Endothelial cell of umbilical vein (primary cell): ENCODE results near the gene NONO. TPM values are rescaled to one million over a fixed set of nuclear protein-coding genes. Genes with fewer than 3 reads are reported as not detected.
"Not testable (repeated sequence)": the region's sequence is repeated elsewhere in the genome, so short reads cannot be mapped to it uniquely, and the experiment has no call there.

Source experiments
- BruUV-seq: library from RNA; stranded (reverse); fragments of 400-500 nt; replicated peaks from 2 replicates; lab custom pipeline; 2021; lab: Mats Ljungman, UMichigan
- CTCF ChIA-PET: fragments of 300-600, 350-600 bp; sonication (Branson Sonifier 250); formaldehyde crosslinking; loops from one replicate; lab custom pipeline; 2021; ENCODE audit warnings: antibody characterized with exemption, inconsistent platforms; lab: Charles Lee
- POLR2A ChIA-PET: fragments of 300-600, 350-600 bp; sonication (Branson Sonifier 250); formaldehyde crosslinking; loops from one replicate; lab custom pipeline; 2021; ENCODE audit warnings: antibody characterized with exemption, inconsistent platforms; lab: Charles Lee
- DNase-seq: peaks from one replicate; pipeline ENCODE4 v3.0.0-alpha.2; 2011; ENCODE audit warnings: low read depth, low spot score
- FAIRE-seq: peaks from 2 replicates; lab custom pipeline; 2011; peaks lifted over from hg19 to GRCh38; lab: Jason Lieb, UNC
- H2AFZ ChIP-seq: 2 replicates; pipeline ENCODE4 v1.6.0; 2012; ENCODE audit warnings: low read depth, low read length, control low read depth, inconsistent platforms
- H3K27ac ChIP-seq: 2 replicates; pipeline ENCODE4 v1.5.1; 2011; ENCODE audit warnings: low read depth, mild to moderate bottlenecking, control low read depth, low read length, moderate library complexity; ENCODE audit not compliant: insufficient read depth
- H3K27me3 ChIP-seq, 2 experiments: 2 replicates each; pipeline versions ENCODE4 v1.6.0 to v1.6.1; 2011; ENCODE audit warnings: low read length in 2 of 2, mixed read lengths in 1 of 2; ENCODE audit not compliant: control insufficient read depth in 2 of 2, insufficient read depth in 2 of 2
- H3K36me3 ChIP-seq, 2 experiments: 2 replicates in 1 of 2; 3 replicates in 1 of 2; pipeline ENCODE4 v1.5.1; 2011; ENCODE audit warnings: low read length in 2 of 2, mild to moderate bottlenecking in 1 of 2, moderate library complexity in 1 of 2; ENCODE audit not compliant: control insufficient read depth in 2 of 2, insufficient read depth in 2 of 2; ENCODE audit errors: extremely low read depth in 1 of 2
- H3K4me1 ChIP-seq: 3 replicates; pipeline ENCODE4 v1.5.1; 2011; ENCODE audit warnings: mild to moderate bottlenecking, low read length; ENCODE audit not compliant: control insufficient read depth, insufficient read depth; ENCODE audit errors: extremely low read depth
- H3K4me2 ChIP-seq: 2 replicates; pipeline ENCODE4 v1.6.1; 2011; ENCODE audit warnings: low read length, control low read depth, mixed read lengths; ENCODE audit not compliant: insufficient read depth
- H3K4me3 ChIP-seq, 3 experiments: fragments of 200-600 bp in 1 of 3; sonication (generic), shearing (Covaris generic) in 1 of 3; replicated peaks in 1 of 3; 2 replicates each; pipeline ENCODE4 v1.5.1; 2011 to 2016; ENCODE audit warnings: control low read depth in 3 of 3, low read length in 3 of 3, mild to moderate bottlenecking in 2 of 3, inconsistent platforms in 1 of 3, low read depth in 1 of 3, moderate library complexity in 1 of 3; ENCODE audit not compliant: insufficient read depth in 1 of 3
- H3K79me2 ChIP-seq: 2 replicates; pipeline ENCODE4 v1.6.0; 2012; ENCODE audit warnings: low read length, inconsistent platforms; ENCODE audit not compliant: control insufficient read depth, insufficient read depth
- H3K9ac ChIP-seq: replicated peaks from 2 replicates; pipeline ENCODE3; 2011; ENCODE audit warnings: low read length, control low read depth; ENCODE audit not compliant: insufficient read depth; ENCODE audit errors: extremely low read depth
- H3K9me1 ChIP-seq: replicated peaks from 3 replicates; pipeline ENCODE4 v1.6.0; 2011; ENCODE audit warnings: mild to moderate bottlenecking, low read length; ENCODE audit not compliant: control insufficient read depth, insufficient read depth; ENCODE audit errors: extremely low read depth
- H3K9me3 ChIP-seq: replicated peaks from 2 replicates; pipeline ENCODE4 v1.5.1; 2012; ENCODE audit warnings: low read length, inconsistent platforms; ENCODE audit not compliant: control insufficient read depth, insufficient read depth
- H4K20me1 ChIP-seq: replicated peaks from 2 replicates; pipeline ENCODE3; 2011; ENCODE audit warnings: mild to moderate bottlenecking, low read length; ENCODE audit not compliant: control insufficient read depth, insufficient read depth; ENCODE audit errors: extremely low read depth
- CTCF ChIP-seq, 2 donors: IDR thresholded peaks; 1 replicate in 1 of 2; 2 replicates in 1 of 2; pipeline ENCODE4 v1.5.1; 2011; ENCODE audit warnings: low read length in 2 of 2, mild to moderate bottlenecking in 2 of 2, moderate library complexity in 2 of 2, control low read depth in 1 of 2, inconsistent platforms in 1 of 2, low read depth in 1 of 2; ENCODE audit not compliant: insufficient read depth in 1 of 2; ENCODE audit errors: extremely low read depth in 1 of 2
- EZH2 ChIP-seq: IDR thresholded peaks from 2 replicates; pipeline ENCODE4 v1.6.1; 2012; ENCODE audit warnings: borderline replicate concordance, low read depth, mild to moderate bottlenecking, moderate library complexity, low read length, inconsistent platforms; ENCODE audit not compliant: severe bottlenecking
- FOS ChIP-seq: IDR thresholded peaks from 2 replicates; pipeline ENCODE4 v1.6.1; 2011; ENCODE audit warnings: mild to moderate bottlenecking, low read length, moderate library complexity, borderline replicate concordance; ENCODE audit not compliant: insufficient read depth
- GATA2 ChIP-seq: IDR thresholded peaks from 2 replicates; pipeline ENCODE4 v1.7.0; 2011; ENCODE audit warnings: low read depth, mild to moderate bottlenecking, moderate library complexity, mixed read lengths, low read length; ENCODE audit not compliant: insufficient read length, insufficient read depth
- JUN ChIP-seq: IDR thresholded peaks from 2 replicates; pipeline ENCODE4 v1.6.1; 2011; ENCODE audit warnings: borderline replicate concordance, low read depth; ENCODE audit not compliant: insufficient read length, insufficient read depth
- MAX ChIP-seq: IDR thresholded peaks from 2 replicates; pipeline ENCODE4 v1.6.1; 2011; ENCODE audit not compliant: insufficient read depth, insufficient read length
- MYC ChIP-seq: IDR thresholded peaks from one replicate; pipeline ENCODE4 v1.6.1; 2011; ENCODE audit warnings: mild to moderate bottlenecking, low read depth, low read length
- POLR2A ChIP-seq: IDR thresholded peaks from 2 replicates; pipeline ENCODE4 v1.6.1; 2012; ENCODE audit warnings: low read depth, mild to moderate bottlenecking, control low read depth, low read length
- POLR2AphosphoS5 ChIP-seq: IDR thresholded peaks from 2 replicates; pipeline ENCODE4 v1.6.1; 2012; ENCODE audit warnings: low read depth, mild to moderate bottlenecking, control low read depth, low read length, moderate library complexity; ENCODE audit not compliant: insufficient read depth
- dilution Hi-C: fragments of 300-500 bp; cut with MboI; formaldehyde crosslinking; loops from one replicate; pipeline ENCODE4 v1.15.0; 2019; ENCODE audit warnings: low sequenced_read_pairs; ENCODE audit not compliant: extremely low pct_ligation_motif_present
- intact Hi-C: fragments of 100-400 bp; cut with micrococcal nuclease; formaldehyde crosslinking; loops from one replicate; pipeline ENCODE4 v1.10.0; 2022
- polyA plus RNA-seq, 4 experiments: library from polyadenylated mRNA; depleted of rRNA in 3 of 4; stranded (reverse) in 3 of 4; unstranded in 1 of 4; fragments of >200 nt; gene quantifications; 2 replicates each; pipeline versions ENCODE4 v1.2.1 to v1.2.3, GENCODE V29; 2011 to 2012; ENCODE audit warnings: missing spikeins in 1 of 4
- total RNA-seq: library from RNA; stranded (reverse); gene quantifications from 2 replicates; pipeline ENCODE4 v1.2.3, GENCODE V29; 2021

Gene NONO
- total and polyA plus RNA-seq, 2 donors (not counting 3 experiments of a cell fraction or from before 2014, with no cell fraction given), result 249 to 466 TPM

GRCh38 chrX:71321731-71322130 is 38.3 kb downstream of the NONO start:
- Histone ChIP-seq H3K9me3 (no peaks in the 10 kb centered on the region), H3K9me1 (no peaks in the 10 kb centered on the region), H3K79me2 (no peaks in the 10 kb centered on the region), H2AFZ (no peak overlapping the region), H3K9ac (no peak overlapping the region), H3K27me3 (no peaks in the 10 kb centered on the region), H3K27ac (no peak overlapping the region), H3K4me3 (no peak overlapping the region), H4K20me1 (no peaks in the 10 kb centered on the region), H3K36me3 (no peaks in the 10 kb centered on the region), H3K4me1 (no peaks in the 10 kb centered on the region), H3K4me2 (no peak overlapping the region)
- no TSS peak for BruUV-seq
- no peak for TF ChIP-seq FOS
- no peak for TF ChIP-seq EZH2
- no peak for TF ChIP-seq GATA2
- TF ChIP-seq POLR2AphosphoS5, result no peak
- TF ChIP-seq JUN, result no peak
- TF ChIP-seq MAX, result no peak
- TF ChIP-seq POLR2A, result no peak
- no peak for TF ChIP-seq MYC
- no peak for TF ChIP-seq CTCF (IDR thresholded peaks at IDR 0.05; ENCODE audit: extremely low read depth in 1 of 2, insufficient read depth in 1 of 2, low read depth in 1 of 2, low read length in 2 of 2)
- no peak for FAIRE-seq
- no peak for DNase-seq
- ChIA-PET POLR2A (no interaction called here), CTCF (no interaction called here)
- dilution Hi-C loops (no loop called here), intact Hi-C loops (no loop called here)

GRCh38 chrX:71324452-71324851 is 41.0 kb downstream of the NONO start:
- H3K4me1 ChIP-seq, H3K4me2 ChIP-seq, H3K9me1 ChIP-seq, H4K20me1 ChIP-seq, intact Hi-C loops, H3K36me3 ChIP-seq, H2AFZ ChIP-seq, H3K79me2 ChIP-seq, H3K9ac ChIP-seq, H3K4me3 ChIP-seq, CTCF ChIA-PET, H3K9me3 ChIP-seq, DNase-seq, H3K27me3 ChIP-seq, H3K27ac ChIP-seq, dilution Hi-C loops, FAIRE-seq, POLR2A ChIA-PET, BruUV-seq: not testable (repeated sequence)
